K562 (cell line): ENCODE measurements around the gene NFKBIA. TPM values are rescaled to one million over a fixed set of nuclear protein-coding genes. Genes with fewer than 3 reads are reported as not detected.
A peak's percentile ranks its signal among the peaks of the same experiment; 100 is the strongest.

Experiments
- ARID4B ChIP-seq: sonication (generic); formaldehyde crosslinking; IDR thresholded peaks from 2 replicates; pipeline ENCODE4 v1.8.0; 2022; ENCODE audit warnings: mild to moderate bottlenecking, missing genetic modification reagents
- CEBPZ ChIP-seq: fragments of 150-350 bp; IDR thresholded peaks from 2 replicates; pipeline ENCODE4 v1.6.1; 2014; ENCODE audit warnings: low read depth, mild to moderate bottlenecking, low read length, borderline replicate concordance
- CHD2 ChIP-seq: IDR thresholded peaks from 2 replicates; pipeline ENCODE4 v1.6.1; 2011; ENCODE audit warnings: low read depth, low read length
- CTCF ChIP-seq, 3 experiments: IDR thresholded peaks in 2 of 3; conservative IDR thresholded peaks in 1 of 3; 2 replicates each; pipeline ENCODE4 v1.5.1; 2011 to 2012; ENCODE audit warnings: low read length in 3 of 3, mild to moderate bottlenecking in 3 of 3, control low read depth in 2 of 3, improper control_type of control experiment in 1 of 3, inconsistent platforms in 1 of 3, low read depth in 1 of 3, mixed read lengths in 1 of 3, moderate library complexity in 1 of 3; ENCODE audit not compliant: insufficient read depth in 2 of 3
- DMBX1 ChIP-seq: fragments of 250-450 bp; sonication (Bioruptor Pico); IDR thresholded peaks from 2 replicates; pipeline ENCODE4 v1.8.0; 2022; ENCODE audit warnings: inconsistent platforms, mild to moderate bottlenecking, moderate library complexity, borderline replicate concordance
- ELF4 ChIP-seq: fragments of 450-650 bp; formaldehyde crosslinking; IDR thresholded peaks from 2 replicates; pipeline ENCODE4 v1.4.0; 2022; ENCODE audit warnings: missing genetic modification characterization
- JUND ChIP-seq, 2 experiments: IDR thresholded peaks; 2 replicates in 1 of 2; 3 replicates in 1 of 2; pipeline ENCODE4 v1.6.1; 2011; ENCODE audit warnings: borderline replicate concordance in 2 of 2, low read depth in 2 of 2, low read length in 2 of 2, improper control_type of control experiment in 1 of 2, missing biosample characterization in 1 of 2, missing genetic modification characterization in 1 of 2, missing genetic modification reagents in 1 of 2
- PRDM10 ChIP-seq: fragments of 450-650 bp; IDR thresholded peaks from 2 replicates; pipeline ENCODE4 v1.6.1; 2018; ENCODE audit not compliant: partially characterized antibody
- STAG1 ChIP-seq: sonication (generic); formaldehyde crosslinking; IDR thresholded peaks from 2 replicates; pipeline ENCODE4 v1.5.0; 2020; ENCODE audit warnings: missing genetic modification reagents, borderline replicate concordance
- ZNF146 ChIP-seq: IDR thresholded peaks from one replicate; pipeline ENCODE4 v1.6.1; 2018; ENCODE audit warnings: missing compliant biosample characterization; ENCODE audit not compliant: unreplicated experiment
- ZNF263 ChIP-seq: sonication (generic); formaldehyde crosslinking; IDR thresholded peaks from 2 replicates; pipeline ENCODE4 v1.8.0; 2022; ENCODE audit warnings: mild to moderate bottlenecking, missing genetic modification reagents, borderline replicate concordance
- polyA plus RNA-seq, 8 experiments: library from polyadenylated mRNA; depleted of rRNA in 4 of 8; stranded (reverse) in 5 of 8; unstranded in 3 of 8; fragments of >200 nt; fragmentation: Nextera tagmentation in 2 of 8; fragmentation: Illumina TruSeq in 1 of 8; extraction: Ambion mirVana in 2 of 8; extraction: Trizol in 1 of 8; gene quantifications; 2 replicates each; pipeline versions ENCODE4 v1.2.1 to v1.2.3, GENCODE V29; 2011 to 2014; ENCODE audit warnings: inconsistent platforms in 1 of 8, missing spikeins in 1 of 8
- total RNA-seq, 7 experiments: library from RNA; depleted of rRNA in 6 of 7; stranded (reverse); fragments of >200 nt in 6 of 7; fragmentation: Illumina TruSeq in 2 of 7; extraction: Trizol in 2 of 7; gene quantifications; 2 replicates each; pipeline versions ENCODE4 v1.2.1 to v1.2.3, GENCODE V29; 2011 to 2021; ENCODE audit warnings: low replicate concordance in 1 of 7

Gene NFKBIA
- total and polyA plus RNA-seq, 9 of the 15 experiments (the other 6 are each of a cell fraction or from before 2014, with no cell fraction given), result 6.9 to 31.8 (median 18.2) TPM

- TF ChIP-seq DMBX1 (CRISPR knock-in tag) (no peak), JUND (IDR thresholded peaks at IDR 0.05; ENCODE audit: borderline replicate concordance, low read depth, low read length) (peak; percentile 92), JUND (tag; IDR thresholded peaks at IDR 0.05; ENCODE audit: borderline replicate concordance, low read depth, low read length) (peak; percentile 76; the same call in 1 of the 3 replicates), ELF4 (CRISPR knock-in tag) (no peak), STAG1 (no peak), ZNF146 (no peak), ARID4B (CRISPR knock-in tag) (no peak), PRDM10 (peak; percentile 80), CEBPZ (no peak), CTCF (IDR thresholded peaks at IDR 0.05 in 2 of 3, conservative IDR thresholded peaks at IDR 0.05 in 1 of 3; ENCODE audit: insufficient read depth in 2 of 3, low read depth in 1 of 3, low read length in 3 of 3) (no peak), CHD2 (no peak), ZNF263 (CRISPR knock-in tag) (no peak)
These were observed 48.3 kb downstream of the NFKBIA start (continued) for GRCh38 chr14:35355981-35356841.
